A549 (cell line): ENCODE measurements around the gene MRFAP1L1. TPM values are rescaled to one million over a fixed set of nuclear protein-coding genes. Genes with fewer than 3 reads are reported as not detected.

Source experiments
- ATAC-seq, 2 experiments: fragments of 200-7000 bp in 1 of 2; fragments of >200 bp in 1 of 2; cut with Nextera tagmentation in 1 of 2; cut with Tn5 transposase in 1 of 2; 3 replicates each; pipeline versions ENCODE4 v1.8.0 to v1.9.1; 2018 to 2020; ENCODE audit warnings: mild to moderate bottlenecking in 1 of 2, moderate library complexity in 1 of 2
- CTCF ChIA-PET: fragments of 300-600 bp; sonication (Branson Sonifier 250); formaldehyde crosslinking; extraction: SDS; loops from one replicate; lab custom pipeline; 2021; ENCODE audit warnings: antibody characterized with exemption, inconsistent platforms; lab: Yijun Ruan, JAX
- POLR2A ChIA-PET: fragments of 350-600 bp; formaldehyde crosslinking; extraction: SDS; loops from one replicate; lab custom pipeline; 2021; ENCODE audit warnings: antibody characterized with exemption, inconsistent platforms; lab: Yijun Ruan, JAX
- DNase-seq, 2 experiments: peaks; one replicate each; pipeline versions ENCODE4 v3.0.0 to v3.0.0-alpha.2; 2011 to 2016; ENCODE audit warnings: low read depth in 1 of 2, low spot score in 1 of 2
- FAIRE-seq: peaks from 2 replicates; lab custom pipeline; 2011; peaks lifted over from hg19 to GRCh38; lab: Jason Lieb, UNC
- H3K27ac ChIP-seq, 2 experiments: fragments of >200 bp; sonication (Bioruptor Twin); formaldehyde crosslinking; 3 replicates each; pipeline ENCODE4 v1.5.1; 2016 to 2017
- H3K4me1 ChIP-seq: fragments of >200 bp; sonication (Bioruptor Twin); formaldehyde crosslinking; 3 replicates; pipeline ENCODE4 v1.6.1; 2016
- H3K4me2 ChIP-seq: fragments of >200 bp; sonication (Bioruptor Twin); formaldehyde crosslinking; 3 replicates; pipeline ENCODE4 v1.6.1; 2016
- H3K4me3 ChIP-seq: fragments of >200 bp; sonication (Bioruptor Twin); formaldehyde crosslinking; 3 replicates; pipeline ENCODE4 v1.5.1; 2016
- H3K9me3 ChIP-seq: fragments of >200 bp; sonication (Bioruptor Twin); formaldehyde crosslinking; 3 replicates; pipeline ENCODE4 v1.6.1; 2016
- BHLHE40 ChIP-seq: IDR thresholded peaks from 2 replicates; pipeline ENCODE4 v1.6.1; 2012; ENCODE audit warnings: low read depth, low read length, inconsistent platforms
- CBX2 ChIP-seq: fragments of 200-600 bp; sonication (generic); IDR thresholded peaks from 2 replicates; pipeline ENCODE4 v1.6.1; 2016; ENCODE audit warnings: low read depth, mild to moderate bottlenecking, borderline replicate concordance
- CEBPB ChIP-seq, 2 experiments: fragments of >200 bp in 1 of 2; sonication (Bioruptor Twin) in 1 of 2; formaldehyde crosslinking in 1 of 2; IDR thresholded peaks; 2 replicates each; pipeline ENCODE4 v1.6.1; 2012 to 2016
- CHD2 ChIP-seq: fragments of 150-350 bp; IDR thresholded peaks from 2 replicates; pipeline ENCODE4 v1.6.1; 2014; ENCODE audit warnings: low read length; ENCODE audit not compliant: partially characterized antibody
- CHD4 ChIP-seq: fragments of 200-600 bp; sonication (generic); IDR thresholded peaks from 2 replicates; pipeline ENCODE4 v1.6.1; 2016; ENCODE audit warnings: antibody characterized with exemption, mild to moderate bottlenecking, borderline replicate concordance
- EHF ChIP-seq: fragments of 250-450 bp; sonication (Bioruptor Pico); IDR thresholded peaks from 2 replicates; pipeline ENCODE4 v1.5.0; 2020; ENCODE audit warnings: mild to moderate bottlenecking
- EHMT2 ChIP-seq: fragments of 200-600 bp; sonication (generic); IDR thresholded peaks from 2 replicates; pipeline ENCODE4 v1.6.1; 2016; ENCODE audit warnings: antibody characterized with exemption, low read depth, mild to moderate bottlenecking, moderate library complexity
- FOSL2 ChIP-seq, 2 experiments: fragments of 450-650 bp in 1 of 2; fragments of >200 bp in 1 of 2; sonication (Bioruptor Twin) in 1 of 2; formaldehyde crosslinking; IDR thresholded peaks; 2 replicates each; pipeline versions ENCODE4 v1.5.0 to v1.6.1; 2016 to 2020; ENCODE audit warnings: mild to moderate bottlenecking in 1 of 2, moderate library complexity in 1 of 2
- FOXS1 ChIP-seq: fragments of 250-450 bp; sonication (Bioruptor Pico); IDR thresholded peaks from 2 replicates; pipeline ENCODE4 v1.5.0; 2020; ENCODE audit warnings: mild to moderate bottlenecking, moderate library complexity
- GATA3 ChIP-seq: IDR thresholded peaks from 2 replicates; pipeline ENCODE4 v1.6.1; 2012; ENCODE audit warnings: borderline replicate concordance
- HDAC2 ChIP-seq: fragments of 200-600 bp; sonication (generic); IDR thresholded peaks from 2 replicates; pipeline ENCODE4 v1.6.1; 2016
- HOXA7 ChIP-seq: fragments of 250-450 bp; sonication (Bioruptor Pico); IDR thresholded peaks from 2 replicates; pipeline ENCODE4 v1.5.0; 2020; ENCODE audit warnings: mild to moderate bottlenecking, moderate library complexity
- HOXB5 ChIP-seq: fragments of 250-450 bp; sonication (Bioruptor Pico); IDR thresholded peaks from 2 replicates; pipeline ENCODE4 v1.5.0; 2020; ENCODE audit warnings: mild to moderate bottlenecking, moderate library complexity
- JUNB ChIP-seq: fragments of >200 bp; sonication (Bioruptor Twin); formaldehyde crosslinking; IDR thresholded peaks from 2 replicates; pipeline ENCODE4 v1.6.1; 2016
- MAFK ChIP-seq: fragments of 450-650 bp; IDR thresholded peaks from 2 replicates; pipeline ENCODE4 v1.6.1; 2014; ENCODE audit not compliant: partially characterized antibody
- MYC ChIP-seq: IDR thresholded peaks from 2 replicates; pipeline ENCODE4 v1.6.1; 2012; ENCODE audit warnings: mild to moderate bottlenecking, inconsistent platforms, low read length, improper control_type of control experiment, borderline replicate concordance
- NPAS2 ChIP-seq: fragments of 250-450 bp; sonication (Bioruptor Pico); IDR thresholded peaks from 2 replicates; pipeline ENCODE4 v1.8.0; 2022; ENCODE audit warnings: mild to moderate bottlenecking, moderate library complexity, borderline replicate concordance
- PHF8 ChIP-seq: fragments of 200-600 bp; sonication (generic); IDR thresholded peaks from 2 replicates; pipeline ENCODE4 v1.6.1; 2016; ENCODE audit warnings: low read depth, mild to moderate bottlenecking, antibody characterized with exemption, moderate library complexity, borderline replicate concordance
- POLR2AphosphoS2 ChIP-seq: conservative IDR thresholded peaks from 2 replicates; pipeline ENCODE4 v1.6.1; 2012; ENCODE audit warnings: low read length, improper control_type of control experiment, inconsistent platforms
- RAD21 ChIP-seq, 2 experiments: fragments of >200 bp in 1 of 2; sonication (Bioruptor Twin) in 1 of 2; formaldehyde crosslinking in 1 of 2; IDR thresholded peaks in 1 of 2; conservative IDR thresholded peaks in 1 of 2; 2 replicates in 1 of 2; 3 replicates in 1 of 2; pipeline ENCODE4 v1.6.1; 2012 to 2018; ENCODE audit warnings: inconsistent platforms in 1 of 2
- RCOR1 ChIP-seq: fragments of 150-350 bp; IDR thresholded peaks from 2 replicates; pipeline ENCODE4 v1.6.1; 2014; ENCODE audit warnings: antibody characterized with exemption, low read length, low read depth
- TP53 ChIP-seq: fragments of 250-450 bp; sonication (Bioruptor Pico); IDR thresholded peaks from 2 replicates; pipeline ENCODE4 v1.5.0; 2021; ENCODE audit warnings: mild to moderate bottlenecking, moderate library complexity
- ZSCAN20 ChIP-seq: fragments of 250-450 bp; sonication (Bioruptor Pico); IDR thresholded peaks from 2 replicates; pipeline ENCODE4 v1.8.0; 2022; ENCODE audit warnings: mild to moderate bottlenecking, moderate library complexity
- WGBS: methylation state at CpG from one replicate; pipeline ENCODE4 v1.1.6; 2017; ENCODE audit errors: missing lambda C conversion rate; 5-methylcytosine and 5-hydroxymethylcytosine counted together
- polyA plus RNA-seq, 4 experiments: library from polyadenylated mRNA; depleted of rRNA in 3 of 4; stranded (reverse); fragments of >200 nt; fragmentation: RNase III in 1 of 4; extraction: RNeasy Plus Mini Kit Qiagen cat#74134 plus additional on column Dnase treatment in 1 of 4; gene quantifications; 2 replicates in 3 of 4; 3 replicates in 1 of 4; pipeline ENCODE4 v1.2.3, GENCODE V29; 2011 to 2017
- TF ChIP-seq, protein P1 (sequence below): fragments of 200-600 bp; sonication (generic); IDR thresholded peaks from 2 replicates; pipeline ENCODE4 v1.6.1; 2016; ENCODE audit warnings: antibody characterized with exemption, mild to moderate bottlenecking, moderate library complexity
- TF ChIP-seq, protein P2 (sequence below): fragments of 150-350 bp; IDR thresholded peaks from 2 replicates; pipeline ENCODE4 v1.6.1; 2014; ENCODE audit warnings: low read depth, mild to moderate bottlenecking, low read length
- TF ChIP-seq, protein P3 (sequence below): fragments of 250-450 bp; sonication (Bioruptor Pico); IDR thresholded peaks from 2 replicates; pipeline ENCODE4 v1.5.0; 2020; ENCODE audit warnings: low read depth, mild to moderate bottlenecking, moderate library complexity
- TF ChIP-seq, protein P4 (sequence below): fragments of 250-450 bp; sonication (Bioruptor Pico); IDR thresholded peaks from 2 replicates; pipeline ENCODE4 v1.5.0; 2021; ENCODE audit warnings: mild to moderate bottlenecking, moderate library complexity, borderline replicate concordance
- TF ChIP-seq, protein P5 (sequence below): IDR thresholded peaks from 2 replicates; pipeline ENCODE4 v1.6.1; 2012; ENCODE audit warnings: low read depth, borderline replicate concordance

MRFAP1L1 gene
- polyA plus RNA-seq, 2 of the 4 experiments (the other 2 are of a cell fraction), result 46.1 to 78.2 TPM

DNA sequence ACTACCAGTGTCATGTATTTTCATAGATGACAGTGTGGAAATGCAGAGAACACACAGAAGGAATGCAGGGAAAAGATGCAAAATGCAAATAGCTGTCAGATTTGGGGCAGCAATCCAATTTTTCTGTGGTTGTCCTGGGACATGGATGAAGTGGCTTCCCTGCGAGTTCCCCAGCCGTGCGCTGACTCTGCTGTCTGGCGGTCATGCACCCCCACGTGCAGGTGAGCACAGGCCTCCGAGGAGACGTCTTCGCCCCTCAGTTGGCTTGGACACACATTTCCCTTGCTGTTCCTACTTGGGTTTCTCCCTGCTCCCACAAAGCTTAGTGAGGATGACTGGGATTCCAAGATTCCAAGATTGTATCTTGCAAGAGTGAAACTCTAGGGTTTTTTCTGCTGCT, 30.7 kb upstream of the MRFAP1L1 start:
- ChIA-PET POLR2A (no interaction called here), CTCF (no interaction called here)
- Histone ChIP-seq H3K27ac (no peak overlapping the region), H3K4me2 (no peak overlapping the region), H3K4me3 (no peak overlapping the region), H3K4me1 (no peaks in the 10 kb centered on the region), H3K9me3 (no peaks in the 10 kb centered on the region)
- FAIRE-seq (no peak), DNase-seq (no peak), ATAC-seq (no peak)
- WGBS, result 90% methylated on average over 8 of the region's 8 CpGs
- TF ChIP-seq RAD21 (conservative IDR thresholded peaks at IDR 0.05 in 1 of 2, IDR thresholded peaks at IDR 0.05 in 1 of 2) (no peak), EHF (no peak), MAFK (no peak), PHF8 (no peak), HDAC2 (no peak), FOSL2 (IDR thresholded peaks at IDR 0.05) (no peak), FOSL2 (CRISPR knock-in tag; IDR thresholded peaks at IDR 0.05) (no peak), POLR2AphosphoS2 (no peak), NPAS2 (CRISPR knock-in tag) (no peak), CBX2 (no peak), CHD2 (no peak), FOXS1 (CRISPR knock-in tag) (no peak), BHLHE40 (no peak), TP53 (CRISPR knock-in tag) (no peak), JUNB (no peak), GATA3 (no peak), MYC (no peak)
- TF ChIP-seq, protein P1, sequence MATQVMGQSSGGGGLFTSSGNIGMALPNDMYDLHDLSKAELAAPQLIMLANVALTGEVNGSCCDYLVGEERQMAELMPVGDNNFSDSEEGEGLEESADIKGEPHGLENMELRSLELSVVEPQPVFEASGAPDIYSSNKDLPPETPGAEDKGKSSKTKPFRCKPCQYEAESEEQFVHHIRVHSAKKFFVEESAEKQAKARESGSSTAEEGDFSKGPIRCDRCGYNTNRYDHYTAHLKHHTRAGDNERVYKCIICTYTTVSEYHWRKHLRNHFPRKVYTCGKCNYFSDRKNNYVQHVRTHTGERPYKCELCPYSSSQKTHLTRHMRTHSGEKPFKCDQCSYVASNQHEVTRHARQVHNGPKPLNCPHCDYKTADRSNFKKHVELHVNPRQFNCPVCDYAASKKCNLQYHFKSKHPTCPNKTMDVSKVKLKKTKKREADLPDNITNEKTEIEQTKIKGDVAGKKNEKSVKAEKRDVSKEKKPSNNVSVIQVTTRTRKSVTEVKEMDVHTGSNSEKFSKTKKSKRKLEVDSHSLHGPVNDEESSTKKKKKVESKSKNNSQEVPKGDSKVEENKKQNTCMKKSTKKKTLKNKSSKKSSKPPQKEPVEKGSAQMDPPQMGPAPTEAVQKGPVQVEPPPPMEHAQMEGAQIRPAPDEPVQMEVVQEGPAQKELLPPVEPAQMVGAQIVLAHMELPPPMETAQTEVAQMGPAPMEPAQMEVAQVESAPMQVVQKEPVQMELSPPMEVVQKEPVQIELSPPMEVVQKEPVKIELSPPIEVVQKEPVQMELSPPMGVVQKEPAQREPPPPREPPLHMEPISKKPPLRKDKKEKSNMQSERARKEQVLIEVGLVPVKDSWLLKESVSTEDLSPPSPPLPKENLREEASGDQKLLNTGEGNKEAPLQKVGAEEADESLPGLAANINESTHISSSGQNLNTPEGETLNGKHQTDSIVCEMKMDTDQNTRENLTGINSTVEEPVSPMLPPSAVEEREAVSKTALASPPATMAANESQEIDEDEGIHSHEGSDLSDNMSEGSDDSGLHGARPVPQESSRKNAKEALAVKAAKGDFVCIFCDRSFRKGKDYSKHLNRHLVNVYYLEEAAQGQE, result no peak
- TF ChIP-seq, protein P2, sequence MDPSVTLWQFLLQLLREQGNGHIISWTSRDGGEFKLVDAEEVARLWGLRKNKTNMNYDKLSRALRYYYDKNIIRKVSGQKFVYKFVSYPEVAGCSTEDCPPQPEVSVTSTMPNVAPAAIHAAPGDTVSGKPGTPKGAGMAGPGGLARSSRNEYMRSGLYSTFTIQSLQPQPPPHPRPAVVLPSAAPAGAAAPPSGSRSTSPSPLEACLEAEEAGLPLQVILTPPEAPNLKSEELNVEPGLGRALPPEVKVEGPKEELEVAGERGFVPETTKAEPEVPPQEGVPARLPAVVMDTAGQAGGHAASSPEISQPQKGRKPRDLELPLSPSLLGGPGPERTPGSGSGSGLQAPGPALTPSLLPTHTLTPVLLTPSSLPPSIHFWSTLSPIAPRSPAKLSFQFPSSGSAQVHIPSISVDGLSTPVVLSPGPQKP, result no peak
- TF ChIP-seq, protein P3, sequence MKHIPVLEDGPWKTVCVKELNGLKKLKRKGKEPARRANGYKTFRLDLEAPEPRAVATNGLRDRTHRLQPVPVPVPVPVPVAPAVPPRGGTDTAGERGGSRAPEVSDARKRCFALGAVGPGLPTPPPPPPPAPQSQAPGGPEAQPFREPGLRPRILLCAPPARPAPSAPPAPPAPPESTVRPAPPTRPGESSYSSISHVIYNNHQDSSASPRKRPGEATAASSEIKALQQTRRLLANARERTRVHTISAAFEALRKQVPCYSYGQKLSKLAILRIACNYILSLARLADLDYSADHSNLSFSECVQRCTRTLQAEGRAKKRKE, result no peak
- TF ChIP-seq, protein P4, sequence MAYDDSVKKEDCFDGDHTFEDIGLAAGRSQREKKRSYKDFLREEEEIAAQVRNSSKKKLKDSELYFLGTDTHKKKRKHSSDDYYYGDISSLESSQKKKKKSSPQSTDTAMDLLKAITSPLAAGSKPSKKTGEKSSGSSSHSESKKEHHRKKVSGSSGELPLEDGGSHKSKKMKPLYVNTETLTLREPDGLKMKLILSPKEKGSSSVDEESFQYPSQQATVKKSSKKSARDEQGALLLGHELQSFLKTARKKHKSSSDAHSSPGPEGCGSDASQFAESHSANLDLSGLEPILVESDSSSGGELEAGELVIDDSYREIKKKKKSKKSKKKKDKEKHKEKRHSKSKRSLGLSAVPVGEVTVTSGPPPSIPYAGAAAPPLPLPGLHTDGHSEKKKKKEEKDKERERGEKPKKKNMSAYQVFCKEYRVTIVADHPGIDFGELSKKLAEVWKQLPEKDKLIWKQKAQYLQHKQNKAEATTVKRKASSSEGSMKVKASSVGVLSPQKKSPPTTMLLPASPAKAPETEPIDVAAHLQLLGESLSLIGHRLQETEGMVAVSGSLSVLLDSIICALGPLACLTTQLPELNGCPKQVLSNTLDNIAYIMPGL, result no peak

DNA sequence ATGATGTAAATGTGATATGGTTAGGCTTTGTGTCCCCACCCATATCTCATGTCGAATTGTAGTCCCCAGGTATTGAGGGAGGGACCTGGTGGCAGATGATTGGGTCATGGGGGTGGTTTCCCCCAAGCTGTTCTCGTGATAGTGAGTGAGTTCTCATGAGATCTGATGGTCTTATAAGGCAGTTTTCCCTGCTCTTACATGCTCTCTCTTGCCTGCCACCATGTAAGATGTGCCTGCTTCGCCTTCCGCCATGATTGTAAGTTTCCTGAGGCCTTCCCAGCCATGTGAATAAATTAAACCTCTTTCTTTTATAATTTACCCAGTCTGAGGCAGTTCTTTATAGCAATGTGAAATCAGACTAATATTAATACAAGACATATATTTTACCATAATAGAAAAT, 30.3 kb upstream of the MRFAP1L1 start:
- H3K27ac ChIP-seq, result no peak overlapping the region
- ChIA-PET CTCF (no interaction called here), POLR2A (no interaction called here)
- no peak for DNase-seq
- H3K4me1 ChIP-seq, result no peaks in the 10 kb centered on the region
- H3K4me2 ChIP-seq, result no peak overlapping the region
- ATAC-seq, result no peak
- TF ChIP-seq RCOR1, result no peak
- no peak for TF ChIP-seq HOXA7 (CRISPR knock-in tag)
- no peak for TF ChIP-seq ZSCAN20 (CRISPR knock-in tag)
- no peak for TF ChIP-seq MYC
- TF ChIP-seq CHD4, result no peak
- TF ChIP-seq, protein P5, sequence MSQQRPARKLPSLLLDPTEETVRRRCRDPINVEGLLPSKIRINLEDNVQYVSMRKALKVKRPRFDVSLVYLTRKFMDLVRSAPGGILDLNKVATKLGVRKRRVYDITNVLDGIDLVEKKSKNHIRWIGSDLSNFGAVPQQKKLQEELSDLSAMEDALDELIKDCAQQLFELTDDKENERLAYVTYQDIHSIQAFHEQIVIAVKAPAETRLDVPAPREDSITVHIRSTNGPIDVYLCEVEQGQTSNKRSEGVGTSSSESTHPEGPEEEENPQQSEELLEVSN, result no peak
- no peak for TF ChIP-seq EHMT2
- no peak for TF ChIP-seq HOXB5
- TF ChIP-seq CEBPB (IDR thresholded peaks at IDR 0.05), result no peak
- no peak for TF ChIP-seq EHF
- FAIRE-seq, result no peak
- WGBS, result 69% methylated on average over 4 of the region's 4 CpGs
- H3K9me3 ChIP-seq, result no peaks in the 10 kb centered on the region
- no peak overlapping the region for H3K4me3 ChIP-seq
